ENCODE results near the gene NSL1. TPM values are rescaled to one million over a fixed set of nuclear protein-coding genes. Genes with fewer than 3 reads are reported as not detected.

Gene NSL1
- total and polyA plus RNA-seq, 3 donors from 2014 or later = 29.3 to 52.7 (median 50.0) TPM

GRCh38 chr1:212827831-212828278 lies 36.3 kb upstream of the NSL1 start:
- intact Hi-C loops (cut with DNase I; ENCODE audit: low total_unique reads) = no loop called here
- Histone ChIP-seq H3K36me3 (ENCODE audit: low read depth, missing control alignments) (no peaks in the 10 kb centered on the region), H3K4me3 (no peak overlapping the region), H3K9me3 (no peaks in the 10 kb centered on the region), H3K4me1 (no peaks in the 10 kb centered on the region), H3K27me3 (no peaks in the 10 kb centered on the region), H3K27ac (no peak overlapping the region)
- TF ChIP-seq CTCF (IDR thresholded peaks at IDR 0.05) (no peak), POLR2A (IDR thresholded peaks at IDR 0.05) (no peak)
- DNase-seq = no peak
- WGBS, 2 donors = 88 to 96% methylated on average over 4 to 5 of the region's 5 CpGs

- DNase-seq = no peak
- H3K9me3 ChIP-seq = no peaks in the 10 kb centered on the region
- WGBS, 2 donors = 94 to 98% methylated on average over 4 of the region's 4 CpGs
- no peaks in the 10 kb centered on the region for H3K36me3 ChIP-seq (ENCODE audit: low read depth, missing control alignments)
- H3K27me3 ChIP-seq = no peaks in the 10 kb centered on the region
- TF ChIP-seq POLR2A (IDR thresholded peaks at IDR 0.05) = no peak
- TF ChIP-seq CTCF (IDR thresholded peaks at IDR 0.05) = no peak
- intact Hi-C loops (cut with DNase I; ENCODE audit: low total_unique reads) = no loop called here
- no peak overlapping the region for H3K27ac ChIP-seq
- H3K4me1 ChIP-seq = no peaks in the 10 kb centered on the region
- H3K4me3 ChIP-seq = no peak overlapping the region
Measured at GRCh38 chr1:212827171-212827776, 35.7 kb upstream of the NSL1 start.

GRCh38 chr1:212825798-212826452 lies 34.3 kb upstream of the NSL1 start:
- Histone ChIP-seq H3K27ac (no peak overlapping the region), H3K36me3 (ENCODE audit: low read depth, missing control alignments) (no peaks in the 10 kb centered on the region), H3K4me1 (no peaks in the 10 kb centered on the region), H3K27me3 (no peaks in the 10 kb centered on the region), H3K9me3 (no peaks in the 10 kb centered on the region), H3K4me3 (no peak overlapping the region)
- intact Hi-C loops (cut with DNase I; ENCODE audit: low total_unique reads) = no loop called here
- 93 to 95% methylated on average over 6 of the region's 6 CpGs for WGBS, 2 donors
- TF ChIP-seq CTCF (IDR thresholded peaks at IDR 0.05) (no peak), POLR2A (IDR thresholded peaks at IDR 0.05) (no peak)
- no peak for DNase-seq

- Histone ChIP-seq H3K9me3 (no peaks in the 10 kb centered on the region), H3K27ac (no peak overlapping the region), H3K27me3 (no peaks in the 10 kb centered on the region), H3K4me1 (no peaks in the 10 kb centered on the region), H3K36me3 (ENCODE audit: low read depth, missing control alignments) (no peaks in the 10 kb centered on the region), H3K4me3 (no peak overlapping the region)
- 70 to 72% methylated on average over 16 of the region's 16 CpGs for WGBS, 2 donors
- no peak for TF ChIP-seq POLR2A (IDR thresholded peaks at IDR 0.05)
- TF ChIP-seq CTCF (IDR thresholded peaks at IDR 0.05) = no peak
- DNase-seq = no peak
- intact Hi-C loops (cut with DNase I; ENCODE audit: low total_unique reads) = no loop called here
Measured at GRCh38 chr1:212824201-212824600, 32.6 kb upstream of the NSL1 start.

GRCh38 chr1:212822956-212823355 lies 31.4 kb upstream of the NSL1 start:
- WGBS, 2 donors = 92 to 97% methylated on average over 3 of the region's 3 CpGs
- no peak for TF ChIP-seq CTCF (IDR thresholded peaks at IDR 0.05)
- Histone ChIP-seq H3K27ac (no peak overlapping the region), H3K9me3 (no peaks in the 10 kb centered on the region), H3K4me3 (no peak overlapping the region), H3K27me3 (no peaks in the 10 kb centered on the region), H3K36me3 (ENCODE audit: low read depth, missing control alignments) (no peaks in the 10 kb centered on the region), H3K4me1 (peaks cover 5% of the 10 kb centered on the region)
- intact Hi-C loops (cut with DNase I; ENCODE audit: low total_unique reads) = no loop called here
- no peak for DNase-seq

All from testis (tissue), 3 donors.